Retinal pigment epithelial cell (primary cell): ENCODE results near the gene FASLG.

Experiments used
- DNase-seq: peaks from one replicate; pipeline ENCODE4 v3.0.0-alpha.2; 2010; ENCODE audit warnings: low read depth
- H3K4me3 ChIP-seq: 2 replicates; pipeline ENCODE4 v1.5.1; 2011; ENCODE audit warnings: mild to moderate bottlenecking, low read length, control low read depth, moderate library complexity
- TF ChIP-seq, protein P1 (sequence below): conservative IDR thresholded peaks from 2 replicates; pipeline ENCODE4 v1.5.1; 2011; ENCODE audit warnings: low read depth, low read length, control low read depth, inconsistent platforms

FASLG gene

DNA sequence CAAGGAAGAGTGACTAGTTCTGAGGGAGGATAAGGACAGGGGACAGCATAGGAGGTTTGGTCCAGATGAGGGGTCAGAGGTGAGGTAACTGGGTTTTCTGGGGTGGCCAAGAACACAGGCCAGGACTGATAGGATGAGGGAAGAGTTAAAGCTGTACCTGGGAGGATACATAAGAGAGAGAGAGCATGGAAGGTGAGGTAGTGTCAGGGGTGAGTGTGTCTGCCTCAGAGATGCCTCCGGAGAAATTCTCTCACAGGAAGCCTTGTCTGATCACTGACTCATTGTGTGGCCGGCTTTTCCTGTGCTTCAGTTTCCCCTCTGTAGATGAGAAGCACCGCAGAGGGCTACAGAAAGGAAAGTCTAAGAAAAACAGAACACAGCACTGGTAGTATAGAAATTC, 40.2 kb downstream of the FASLG start:
- no peak overlapping the region for H3K4me3 ChIP-seq
- TF ChIP-seq, protein P1, sequence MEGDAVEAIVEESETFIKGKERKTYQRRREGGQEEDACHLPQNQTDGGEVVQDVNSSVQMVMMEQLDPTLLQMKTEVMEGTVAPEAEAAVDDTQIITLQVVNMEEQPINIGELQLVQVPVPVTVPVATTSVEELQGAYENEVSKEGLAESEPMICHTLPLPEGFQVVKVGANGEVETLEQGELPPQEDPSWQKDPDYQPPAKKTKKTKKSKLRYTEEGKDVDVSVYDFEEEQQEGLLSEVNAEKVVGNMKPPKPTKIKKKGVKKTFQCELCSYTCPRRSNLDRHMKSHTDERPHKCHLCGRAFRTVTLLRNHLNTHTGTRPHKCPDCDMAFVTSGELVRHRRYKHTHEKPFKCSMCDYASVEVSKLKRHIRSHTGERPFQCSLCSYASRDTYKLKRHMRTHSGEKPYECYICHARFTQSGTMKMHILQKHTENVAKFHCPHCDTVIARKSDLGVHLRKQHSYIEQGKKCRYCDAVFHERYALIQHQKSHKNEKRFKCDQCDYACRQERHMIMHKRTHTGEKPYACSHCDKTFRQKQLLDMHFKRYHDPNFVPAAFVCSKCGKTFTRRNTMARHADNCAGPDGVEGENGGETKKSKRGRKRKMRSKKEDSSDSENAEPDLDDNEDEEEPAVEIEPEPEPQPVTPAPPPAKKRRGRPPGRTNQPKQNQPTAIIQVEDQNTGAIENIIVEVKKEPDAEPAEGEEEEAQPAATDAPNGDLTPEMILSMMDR = no peak
- DNase-seq = no peak

DNA sequence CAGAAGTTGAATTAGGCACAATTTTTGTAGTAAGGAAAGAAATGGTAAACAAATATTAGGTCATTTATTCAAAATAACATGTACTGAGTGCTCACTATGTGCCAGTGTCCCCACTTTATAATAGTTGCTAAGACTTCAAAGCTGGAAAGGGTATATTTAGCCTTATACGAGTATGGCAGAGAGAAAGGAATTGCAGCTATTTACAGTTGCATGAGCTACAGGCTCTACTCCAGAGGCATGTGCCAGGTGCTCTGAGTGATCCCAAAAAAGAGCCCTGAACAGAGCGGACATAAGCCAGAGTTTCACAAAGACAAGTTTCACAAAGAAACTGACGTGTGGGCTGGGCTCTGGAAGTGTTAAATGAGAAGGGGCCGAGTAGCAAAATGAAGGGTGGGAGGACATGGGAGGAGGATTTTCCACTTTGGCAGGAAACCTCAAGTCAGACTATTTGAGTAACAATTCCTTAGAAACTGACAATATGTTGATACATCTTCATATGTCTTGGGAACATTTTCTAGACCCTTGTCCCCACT, 40.9 kb downstream of the FASLG start:
- TF ChIP-seq, protein P1 = no peak
- H3K4me3 ChIP-seq = no peak overlapping the region
- DNase-seq = no peak

DNA sequence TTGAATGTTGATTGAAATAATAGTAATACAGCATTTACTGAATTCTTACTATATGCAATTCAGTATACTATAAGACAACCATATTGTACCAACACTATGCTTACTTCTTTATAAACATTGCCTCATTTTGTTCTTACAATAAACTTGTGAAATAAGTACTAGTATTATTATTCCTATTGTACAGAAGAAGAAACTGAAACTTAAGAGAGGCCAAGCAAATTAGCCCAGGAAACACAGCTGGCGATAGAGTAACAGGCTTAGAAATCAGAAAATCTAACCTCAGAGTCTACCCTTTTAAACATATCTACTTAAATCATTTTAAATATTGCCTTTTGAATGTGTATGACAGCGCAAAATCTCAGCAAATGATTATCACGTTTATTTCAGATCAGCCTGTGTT, 41.7 kb downstream of the FASLG start:
- DNase-seq = no peak
- no peak overlapping the region for H3K4me3 ChIP-seq
- TF ChIP-seq, protein P1 = no peak

DNA sequence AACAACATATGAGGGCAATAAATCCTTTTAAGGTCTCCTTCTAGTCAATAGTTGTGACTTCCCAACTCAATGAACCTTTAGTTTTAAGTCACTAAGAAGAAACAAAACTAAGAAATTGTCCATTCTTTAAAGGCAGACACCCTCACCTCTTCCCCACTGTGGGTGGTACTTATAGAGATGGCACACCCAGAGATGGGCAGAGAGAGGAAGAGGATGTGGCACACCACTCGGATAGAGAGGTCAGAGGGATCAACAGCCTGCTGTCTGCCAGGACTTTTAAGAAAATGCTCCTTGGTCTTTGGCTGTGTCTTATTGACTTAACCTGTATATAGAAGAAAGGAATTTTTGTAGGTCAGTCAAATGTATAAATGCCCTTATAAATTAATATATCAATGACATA, 45.1 kb downstream of the FASLG start:
- TF ChIP-seq, protein P1 = no peak
- no peak overlapping the region for H3K4me3 ChIP-seq
- no peak for DNase-seq

DNA sequence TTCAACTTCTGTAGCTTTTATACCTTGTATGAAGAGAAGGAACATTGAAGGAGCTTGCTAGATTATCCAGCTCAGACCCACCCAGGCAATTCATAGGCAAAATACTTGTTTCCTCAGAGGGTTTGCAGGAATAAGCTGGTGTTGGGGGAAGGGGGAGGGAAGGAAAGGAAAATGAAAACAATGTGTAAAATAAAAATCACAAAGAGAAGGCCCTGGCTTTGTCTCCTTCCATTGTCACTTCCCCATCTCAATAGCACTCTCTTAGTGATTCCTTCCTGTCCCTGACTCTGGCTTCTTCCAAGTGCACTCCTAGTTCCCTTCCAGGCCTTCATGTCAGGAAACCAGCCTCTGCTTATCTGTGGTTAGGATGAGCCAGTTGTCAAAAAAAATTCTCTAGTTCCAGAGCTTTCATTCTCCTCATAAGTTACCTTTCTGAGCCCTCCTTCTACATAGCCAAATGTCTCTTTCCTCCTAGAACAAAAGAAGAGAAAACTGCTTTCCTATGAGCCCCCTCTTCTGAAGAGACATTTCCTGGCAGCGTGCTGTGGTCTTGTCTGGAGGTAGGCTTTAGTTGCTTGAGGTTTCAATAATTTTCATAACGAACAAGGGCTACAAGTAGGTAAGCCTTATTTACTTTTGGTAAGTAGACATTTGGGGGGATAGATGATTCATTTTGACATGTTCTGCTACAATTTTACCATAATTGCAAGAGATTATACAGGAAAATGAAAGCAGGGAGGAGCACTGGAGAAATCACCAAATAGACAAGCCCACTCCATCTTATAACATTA, 45.7 kb downstream of the FASLG start:
- TF ChIP-seq, protein P1 = no peak
- H3K4me3 ChIP-seq = no peak overlapping the region
- DNase-seq = no peak

DNA sequence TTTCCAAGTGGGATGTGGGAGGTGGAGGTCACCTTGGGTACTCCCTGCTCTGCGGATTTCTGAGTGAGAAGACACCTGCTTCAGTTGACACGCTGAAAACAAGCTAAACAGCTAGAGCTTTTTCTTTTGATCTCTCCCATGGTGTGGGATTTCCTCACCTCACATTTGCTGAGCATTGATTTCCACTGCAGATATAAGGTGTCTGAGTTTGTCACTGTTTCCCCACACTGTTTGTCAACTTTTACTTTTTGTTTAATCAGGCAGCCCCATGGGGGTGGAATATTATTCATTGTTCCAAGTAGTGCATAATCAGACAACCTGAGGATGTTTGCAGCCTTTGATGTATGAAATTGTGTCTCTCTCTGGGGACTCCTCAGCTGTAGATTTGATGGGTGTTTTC, 49.5 kb downstream of the FASLG start:
- TF ChIP-seq, protein P1 = no peak
- no peak for DNase-seq
- H3K4me3 ChIP-seq = no peak overlapping the region

DNA sequence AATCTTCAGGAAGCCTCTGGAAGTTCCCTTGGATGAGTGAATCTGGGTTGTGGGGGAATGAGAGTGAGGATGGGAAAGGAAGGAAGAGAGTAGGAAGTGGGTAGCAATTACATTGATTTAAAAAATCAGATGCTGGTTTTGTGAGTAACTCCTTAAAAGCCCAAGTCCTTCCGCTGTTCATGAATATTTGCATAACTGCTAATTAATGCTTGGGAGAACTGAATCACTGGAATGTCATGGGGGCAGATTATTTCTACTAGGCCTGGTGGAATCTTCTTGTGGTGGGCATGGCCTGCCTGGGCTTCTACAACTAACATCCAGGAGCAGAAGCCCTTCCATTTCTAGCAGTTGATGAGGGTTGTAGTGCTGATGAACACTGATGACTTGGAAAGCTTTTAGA, 52.7 kb downstream of the FASLG start:
- TF ChIP-seq, protein P1 = no peak
- no peak overlapping the region for H3K4me3 ChIP-seq
- DNase-seq = no peak
